ENCODE results near the gene GPT2.

DNA sequence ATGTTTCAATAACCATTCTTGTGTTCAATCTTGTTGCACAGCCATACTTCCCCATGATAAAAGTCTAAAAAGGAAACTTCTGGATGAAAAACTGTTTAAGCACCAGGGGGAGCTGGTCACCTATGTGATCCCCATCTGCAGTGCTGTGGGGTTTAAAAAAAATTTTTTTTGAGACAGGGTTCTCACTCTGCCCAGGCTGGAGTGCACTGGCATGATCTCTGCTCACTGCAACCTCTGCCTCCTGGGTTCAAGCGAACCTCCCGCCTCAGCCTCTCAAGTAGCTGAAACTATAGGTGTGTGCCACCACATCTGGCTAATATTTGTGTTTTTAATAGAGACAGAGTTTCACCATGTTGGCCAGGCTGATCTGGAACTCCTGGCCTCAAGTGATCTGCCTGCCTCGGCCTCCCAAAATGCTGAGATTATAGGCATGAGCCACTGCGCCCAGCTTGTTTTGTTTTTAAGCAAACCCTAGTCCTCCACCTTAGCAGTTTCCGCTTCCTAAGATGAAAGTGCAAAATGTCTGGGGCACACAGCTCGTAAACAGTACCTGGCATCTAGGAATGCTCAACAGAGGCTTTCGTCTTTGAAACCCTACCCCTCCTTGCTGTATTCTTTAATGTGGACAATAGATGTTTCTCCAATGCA, 63.9 kb downstream of the GPT2 start:
- no peak for TF ChIP-seq TAF1 (IDR thresholded peaks at IDR 0.05; ENCODE audit: borderline replicate concordance, insufficient read depth, low read length)
- TF ChIP-seq, protein P1, sequence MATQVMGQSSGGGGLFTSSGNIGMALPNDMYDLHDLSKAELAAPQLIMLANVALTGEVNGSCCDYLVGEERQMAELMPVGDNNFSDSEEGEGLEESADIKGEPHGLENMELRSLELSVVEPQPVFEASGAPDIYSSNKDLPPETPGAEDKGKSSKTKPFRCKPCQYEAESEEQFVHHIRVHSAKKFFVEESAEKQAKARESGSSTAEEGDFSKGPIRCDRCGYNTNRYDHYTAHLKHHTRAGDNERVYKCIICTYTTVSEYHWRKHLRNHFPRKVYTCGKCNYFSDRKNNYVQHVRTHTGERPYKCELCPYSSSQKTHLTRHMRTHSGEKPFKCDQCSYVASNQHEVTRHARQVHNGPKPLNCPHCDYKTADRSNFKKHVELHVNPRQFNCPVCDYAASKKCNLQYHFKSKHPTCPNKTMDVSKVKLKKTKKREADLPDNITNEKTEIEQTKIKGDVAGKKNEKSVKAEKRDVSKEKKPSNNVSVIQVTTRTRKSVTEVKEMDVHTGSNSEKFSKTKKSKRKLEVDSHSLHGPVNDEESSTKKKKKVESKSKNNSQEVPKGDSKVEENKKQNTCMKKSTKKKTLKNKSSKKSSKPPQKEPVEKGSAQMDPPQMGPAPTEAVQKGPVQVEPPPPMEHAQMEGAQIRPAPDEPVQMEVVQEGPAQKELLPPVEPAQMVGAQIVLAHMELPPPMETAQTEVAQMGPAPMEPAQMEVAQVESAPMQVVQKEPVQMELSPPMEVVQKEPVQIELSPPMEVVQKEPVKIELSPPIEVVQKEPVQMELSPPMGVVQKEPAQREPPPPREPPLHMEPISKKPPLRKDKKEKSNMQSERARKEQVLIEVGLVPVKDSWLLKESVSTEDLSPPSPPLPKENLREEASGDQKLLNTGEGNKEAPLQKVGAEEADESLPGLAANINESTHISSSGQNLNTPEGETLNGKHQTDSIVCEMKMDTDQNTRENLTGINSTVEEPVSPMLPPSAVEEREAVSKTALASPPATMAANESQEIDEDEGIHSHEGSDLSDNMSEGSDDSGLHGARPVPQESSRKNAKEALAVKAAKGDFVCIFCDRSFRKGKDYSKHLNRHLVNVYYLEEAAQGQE (IDR thresholded peaks at IDR 0.05; ENCODE audit: insufficient read depth in 1 of 2, low read depth in 2 of 2, low read length in 2 of 2), result no peak

Measured in PFSK-1 (cell line).